Psoas muscle (tissue), 8 donors: ENCODE measurements around the gene OSMR. TPM values are rescaled to one million over a fixed set of nuclear protein-coding genes. Genes with fewer than 3 reads are reported as not detected.

Experiments used
- ATAC-seq, 4 donors: fragments of 200-7000 bp; cut with Tn5 transposase; one replicate each; pipeline ENCODE4 v1.9.1; 2020; ENCODE audit warnings: moderate library complexity in 3 of 4, mild to moderate bottlenecking in 2 of 4
- DNase-seq, 2 donors: peaks; one replicate each; pipeline ENCODE4 v3.0.0-alpha.2; 2020
- H3K27ac ChIP-seq: fragments of 200-600 bp; one replicate; pipeline ENCODE4 v1.8.0; 2022
- H3K27me3 ChIP-seq, 3 donors: fragments of 200-600 bp in 1 of 3; one replicate each; pipeline versions ENCODE4 v1.6.1 to v1.8.0; 2013 to 2022; ENCODE audit warnings: low read length in 2 of 3, mild to moderate bottlenecking in 2 of 3, moderate library complexity in 1 of 3; ENCODE audit not compliant: insufficient read depth in 3 of 3
- H3K36me3 ChIP-seq, 2 donors: fragments of 200-600 bp in 1 of 2; one replicate each; pipeline versions ENCODE4 v1.6.1 to v1.8.0; 2013 to 2022; ENCODE audit warnings: low read depth in 1 of 2, mild to moderate bottlenecking in 1 of 2, moderate library complexity in 1 of 2; ENCODE audit not compliant: insufficient read depth in 1 of 2
- H3K4me1 ChIP-seq: fragments of 200-600 bp; one replicate; pipeline ENCODE4 v1.8.0; 2022
- H3K4me3 ChIP-seq: fragments of 200-600 bp; one replicate; pipeline ENCODE4 v1.8.0; 2022; ENCODE audit warnings: mild to moderate bottlenecking
- H3K9me3 ChIP-seq: fragments of 200-600 bp; one replicate; pipeline ENCODE4 v1.8.0; 2022
- WGBS, 3 donors: extraction: QIAGEN DNeasy Blood & Tissue Kit; methylation state at CpG; one replicate each; pipeline versions ENCODE4 v1.1.6 to v1.1.7; 2013; 5-methylcytosine and 5-hydroxymethylcytosine counted together
- intact Hi-C, 2 donors: fragments of 100-400 bp; cut with DNase I; formaldehyde crosslinking; loops; one replicate each; pipeline versions ENCODE4 v1.11.0 to v1.14.2; 2022
- polyA plus RNA-seq, 3 donors: library from polyadenylated mRNA; stranded (reverse); fragments of 200-250 nt; gene quantifications; one replicate each; pipeline ENCODE4 v1.2.3, GENCODE V29; 2013
- total RNA-seq, 4 donors: library from RNA; stranded (reverse); fragmentation: NEBNext Ultra II Directional in 2 of 4; extraction: Animal tissue kit (Norgen Biotek cat#: 25700) in 2 of 4; gene quantifications; one replicate each; pipeline versions ENCODE4 v1.2.1 to v1.2.4, GENCODE V29; 2021 to 2023
- TF ChIP-seq, protein P1 (sequence below): fragments of 200-600 bp; IDR thresholded peaks from one replicate; pipeline ENCODE4 v1.8.0; 2022; ENCODE audit warnings: antibody characterized with exemption
- donor health status: healthy with polysubstance abuse.
- donor health status: DM: no; HTN: no; CAD: no; lungs with moderate emphysema.
- donor health status: Bipolar disorder and iron deficiency.
- donor health status: healthy.
- donor health status: DM: yes; HTN: yes; CAD: no.
- donor health status: DM: no; HTN: no; CAD: no.
- donor health status: DM: no; HTN: no; CAD: no.
- donor health status: DM: yes; HTN: yes; CAD: no.

Gene OSMR
- total and polyA plus RNA-seq, 7 donors: 3.2 to 27.0 (median 9.9) TPM

DNA sequence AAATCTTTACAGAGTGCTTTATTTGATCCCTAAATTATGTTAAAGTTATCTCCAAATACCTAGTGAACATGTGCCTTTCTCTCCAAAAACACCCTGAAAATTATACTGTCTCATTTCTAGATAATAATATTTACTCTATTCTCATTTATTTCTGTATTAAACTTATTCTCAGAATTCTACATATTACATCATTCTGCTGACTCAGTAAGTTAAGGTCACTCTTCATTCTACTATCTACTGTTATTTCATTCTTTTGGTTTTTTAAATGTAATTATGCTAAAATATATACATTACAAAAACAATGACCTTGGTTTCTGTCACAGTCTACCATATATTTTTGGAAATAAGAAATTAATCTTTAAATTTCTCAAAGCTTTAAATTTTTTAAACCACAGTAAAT, 132.2 kb downstream of the OSMR start:
- intact Hi-C loops: no loop called here

DNA sequence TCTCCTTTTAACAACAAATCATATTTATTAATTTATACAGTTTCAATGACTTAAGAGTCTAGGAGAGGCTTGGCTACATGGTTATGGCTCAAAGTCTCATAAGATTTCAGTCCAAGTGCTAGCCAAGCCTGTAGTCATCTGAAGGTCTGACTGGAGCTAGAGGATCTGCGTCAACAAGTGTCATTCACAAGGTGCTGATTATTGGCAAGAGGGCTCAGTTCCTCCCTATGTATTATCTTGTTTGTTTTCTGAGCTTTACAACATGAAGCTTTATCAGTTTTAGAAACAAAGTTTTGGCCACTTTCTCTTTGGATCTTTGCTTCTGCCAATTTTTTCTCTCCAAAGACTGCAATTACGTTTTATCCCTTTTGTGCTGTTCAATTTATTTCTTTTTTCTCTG, 133.7 kb downstream of the OSMR start:
- Histone ChIP-seq H3K36me3 (peaks cover 6 to 72% of the 10 kb centered on the region in 2 donors), H3K4me3 (no peak overlapping the region), H3K27ac (no peak overlapping the region), H3K4me1 (no peaks in the 10 kb centered on the region), H3K27me3 (no peaks in the 10 kb centered on the region), H3K9me3 (no peaks in the 10 kb centered on the region)
- intact Hi-C loops: no loop called here
- TF ChIP-seq, protein P1, sequence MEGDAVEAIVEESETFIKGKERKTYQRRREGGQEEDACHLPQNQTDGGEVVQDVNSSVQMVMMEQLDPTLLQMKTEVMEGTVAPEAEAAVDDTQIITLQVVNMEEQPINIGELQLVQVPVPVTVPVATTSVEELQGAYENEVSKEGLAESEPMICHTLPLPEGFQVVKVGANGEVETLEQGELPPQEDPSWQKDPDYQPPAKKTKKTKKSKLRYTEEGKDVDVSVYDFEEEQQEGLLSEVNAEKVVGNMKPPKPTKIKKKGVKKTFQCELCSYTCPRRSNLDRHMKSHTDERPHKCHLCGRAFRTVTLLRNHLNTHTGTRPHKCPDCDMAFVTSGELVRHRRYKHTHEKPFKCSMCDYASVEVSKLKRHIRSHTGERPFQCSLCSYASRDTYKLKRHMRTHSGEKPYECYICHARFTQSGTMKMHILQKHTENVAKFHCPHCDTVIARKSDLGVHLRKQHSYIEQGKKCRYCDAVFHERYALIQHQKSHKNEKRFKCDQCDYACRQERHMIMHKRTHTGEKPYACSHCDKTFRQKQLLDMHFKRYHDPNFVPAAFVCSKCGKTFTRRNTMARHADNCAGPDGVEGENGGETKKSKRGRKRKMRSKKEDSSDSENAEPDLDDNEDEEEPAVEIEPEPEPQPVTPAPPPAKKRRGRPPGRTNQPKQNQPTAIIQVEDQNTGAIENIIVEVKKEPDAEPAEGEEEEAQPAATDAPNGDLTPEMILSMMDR: no peak
- DNase-seq (no peak), ATAC-seq (no peak)
- WGBS, 3 donors: 84 to 89% (median 88%) methylated on average over 2 of the region's 2 CpGs

More for the DNA sequence above, 132.2 kb downstream of the OSMR start:
- no peak overlapping the region for H3K27ac ChIP-seq
- no peaks in the 10 kb centered on the region for H3K4me1 ChIP-seq
- peaks cover 6 to 79% of the 10 kb centered on the region in 2 donors for H3K36me3 ChIP-seq
- no peak overlapping the region for H3K4me3 ChIP-seq
- DNase-seq (no peak), ATAC-seq (no peak)
- H3K27me3 ChIP-seq: no peaks in the 10 kb centered on the region
- TF ChIP-seq, protein P1: no peak
- no peaks in the 10 kb centered on the region for H3K9me3 ChIP-seq

Other genes starting within 250 kb of the OSMR start
- 10 to 100 TPM; 34.0 to 46.7 (median 41.0) TPM for gene RICTOR, start 228.4 kb downstream of the OSMR start, total RNA-seq
- gene RICTOR, start 228.4 kb downstream of the OSMR start, polyA plus RNA-seq: 1 to 10 TPM; 2.7 to 9.5 (median 6.4) TPM